NB4 (cell line): ENCODE measurements around the gene RECK.

Source experiments
- DNase-seq: peaks from one replicate; pipeline ENCODE4 v3.0.0; 2010; ENCODE audit warnings: low read depth
- H3K4me3 ChIP-seq: one replicate; pipeline ENCODE4 v1.5.1; 2011; ENCODE audit warnings: mild to moderate bottlenecking, low read depth, low read length, moderate library complexity
- CTCF ChIP-seq: IDR thresholded peaks from one replicate; pipeline ENCODE4 v1.5.1; 2012; ENCODE audit warnings: low read depth, low read length
- MAX ChIP-seq: IDR thresholded peaks from 2 replicates; pipeline ENCODE4 v1.6.1; 2011; ENCODE audit warnings: low read depth, low read length
- MYC ChIP-seq: IDR thresholded peaks from 2 replicates; pipeline ENCODE4 v1.6.1; 2011; ENCODE audit warnings: low read depth, low read length
- POLR2A ChIP-seq: IDR thresholded peaks from 2 replicates; pipeline ENCODE4 v1.6.1; 2011; ENCODE audit warnings: mild to moderate bottlenecking; ENCODE audit not compliant: insufficient read length; ENCODE audit errors: extremely low read depth

The RECK gene

GRCh38 chr9:36008774-36009300, 27.9 kb upstream of the RECK start:
- peak; percentile 62 for DNase-seq
- peak; percentile 92 for TF ChIP-seq CTCF
- no peak for TF ChIP-seq MYC
- no peak overlapping the region for H3K4me3 ChIP-seq

- no peak for DNase-seq
- TF ChIP-seq CTCF (no peak), POLR2A (no peak), MYC (no peak), MAX (no peak)
- H3K4me3 ChIP-seq = no peak overlapping the region
Observed at GRCh38 chr9:36011379-36011778, 25.3 kb upstream of the RECK start.

GRCh38 chr9:36017278-36017677, 19.4 kb upstream of the RECK start:
- DNase-seq = no peak
- no peak overlapping the region for H3K4me3 ChIP-seq
- TF ChIP-seq CTCF = no peak
- TF ChIP-seq MYC = no peak
- no peak for TF ChIP-seq MAX
- TF ChIP-seq POLR2A = no peak

- no peak for TF ChIP-seq MYC
- no peak for TF ChIP-seq MAX
- TF ChIP-seq POLR2A = no peak
- no peak for TF ChIP-seq CTCF
- no peak overlapping the region for H3K4me3 ChIP-seq
- no peak for DNase-seq
Observed at GRCh38 chr9:36018129-36018528, 18.6 kb upstream of the RECK start.

- TF ChIP-seq POLR2A (no peak), MYC (no peak), MAX (no peak), CTCF (no peak)
- no peak for DNase-seq
- H3K4me3 ChIP-seq = no peak overlapping the region
Observed at GRCh38 chr9:36018891-36019720, 17.6 kb upstream of the RECK start.

GRCh38 chr9:36021968-36022367, 14.7 kb upstream of the RECK start:
- TF ChIP-seq POLR2A (no peak), CTCF (no peak), MYC (no peak), MAX (no peak)
- no peak for DNase-seq
- no peak overlapping the region for H3K4me3 ChIP-seq
